HG03575 (cell line): ENCODE results near the gene FGF22.
"Not testable (repeated sequence)": the region's sequence is repeated elsewhere in the genome, so short reads cannot be mapped to it uniquely, and the experiment has no call there.

Source experiments
- ATAC-seq: cut with Tn5 transposase; IDR thresholded peaks from one replicate; pipeline ENCODE4 v1.9.1; 2021; ENCODE audit not compliant: unreplicated experiment, insufficient number of reproducible peaks, low FRiP score; ENCODE audit errors: extremely low read depth

Gene FGF22

DNA sequence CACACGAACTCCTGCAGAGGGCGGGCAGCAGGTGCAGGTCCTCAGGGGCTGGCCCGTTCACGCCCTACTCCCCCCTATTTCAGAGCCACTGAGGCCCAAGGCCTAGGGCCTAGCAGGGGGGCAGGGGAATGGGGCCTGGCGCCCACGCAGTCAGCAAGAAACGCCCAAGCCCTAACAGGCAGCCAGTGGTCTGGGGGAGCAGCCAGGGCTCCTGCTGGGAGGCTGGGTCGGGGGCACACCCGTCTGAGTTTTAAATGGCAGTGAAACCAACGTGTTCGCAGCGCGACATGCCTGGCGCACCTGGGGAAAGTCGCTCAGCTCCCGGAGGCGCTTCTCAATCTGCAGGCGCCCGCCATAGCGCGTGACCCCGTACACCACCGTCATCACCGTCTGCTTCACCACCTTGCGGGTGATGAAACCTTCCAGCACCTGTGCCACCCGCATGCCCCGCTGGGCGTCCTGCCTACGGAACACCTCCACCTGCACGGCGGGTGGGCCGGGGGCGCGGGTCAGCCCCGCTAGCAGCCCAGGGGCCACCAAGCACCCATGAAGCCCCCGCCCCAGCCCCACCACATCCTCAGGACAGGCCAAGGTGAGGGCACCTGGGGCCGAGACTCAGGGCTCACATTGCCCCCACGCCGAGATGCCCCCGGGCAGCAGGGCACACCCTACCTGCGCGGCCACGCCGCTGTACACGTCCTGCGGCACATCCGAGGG lies 20.2 kb upstream of the FGF22 start:
- ATAC-seq = no peak

DNA sequence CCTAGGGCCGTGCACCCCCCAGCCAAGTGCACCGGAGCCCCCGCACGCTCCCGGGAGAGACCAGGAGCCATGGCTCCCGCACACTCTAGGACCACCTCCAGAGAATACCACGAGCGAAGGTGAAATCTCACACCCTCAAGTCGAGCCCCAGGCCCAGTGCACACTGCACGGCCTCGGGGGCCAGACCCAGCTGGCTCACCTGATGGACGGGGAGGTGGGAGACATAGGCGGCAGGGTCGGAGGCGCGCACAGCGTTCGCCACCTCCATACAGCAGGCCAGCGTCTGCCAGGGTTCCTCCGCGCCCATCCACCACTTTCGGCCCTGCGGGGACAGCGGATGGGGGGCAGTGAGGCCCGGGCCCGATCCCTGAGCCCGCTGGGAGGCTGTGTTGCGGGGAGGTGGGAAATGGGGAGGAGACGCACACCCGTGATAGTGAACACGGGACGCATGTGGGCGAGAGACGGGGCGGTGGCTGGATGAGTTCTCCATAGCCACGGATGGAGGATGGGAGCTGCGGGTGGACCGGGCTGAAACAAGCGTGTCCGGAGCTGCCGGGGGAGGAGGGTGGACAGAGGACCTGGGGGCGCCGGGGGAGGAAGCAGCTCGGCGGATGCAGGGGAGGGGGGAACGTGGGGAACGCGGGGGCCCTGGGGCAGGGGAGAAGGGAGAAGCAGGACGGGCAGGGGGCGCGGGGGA lies 19.4 kb upstream of the FGF22 start:
- ATAC-seq = no peak

DNA sequence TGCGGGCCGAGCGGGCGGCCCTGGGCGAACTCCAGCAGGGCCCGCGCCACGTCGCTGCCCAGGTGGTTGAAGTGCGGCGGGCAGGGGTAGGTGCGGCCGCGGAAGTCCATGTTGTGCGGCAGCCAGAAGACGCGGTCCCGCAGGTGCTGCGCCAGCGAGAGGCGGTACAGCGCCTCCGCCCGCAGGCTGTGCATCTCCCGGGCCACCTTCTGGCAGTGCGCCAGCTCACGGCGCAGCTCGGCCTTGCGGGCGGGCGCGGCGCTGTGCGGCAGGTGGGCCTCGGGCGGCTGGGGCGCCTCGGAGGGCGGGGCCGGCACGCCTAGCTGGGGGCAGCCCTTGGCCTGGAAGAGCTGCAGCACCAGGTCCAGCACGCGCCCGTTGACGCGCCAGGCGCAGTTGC lies 18.5 kb upstream of the FGF22 start:
- not testable (repeated sequence) for ATAC-seq

DNA sequence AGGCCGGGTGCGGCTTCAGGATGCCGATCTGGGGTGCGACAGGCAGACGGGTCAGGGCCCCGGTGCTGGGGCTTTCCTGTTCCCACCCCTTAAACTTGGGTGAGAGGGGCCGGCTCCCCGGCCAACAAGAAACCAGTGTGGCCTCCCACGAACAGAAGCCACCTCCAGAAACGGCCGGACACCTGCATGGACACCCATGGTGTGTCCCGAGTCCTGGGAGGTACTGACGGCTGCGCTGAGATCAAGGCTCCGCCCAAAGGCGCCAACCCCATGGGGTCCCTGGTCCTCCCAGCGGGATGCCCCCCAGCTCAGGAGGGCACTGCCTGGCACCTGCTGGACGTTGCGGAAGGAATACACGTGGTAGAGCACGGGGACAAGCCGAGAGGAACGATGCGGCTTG lies 17.9 kb upstream of the FGF22 start:
- ATAC-seq = no peak

DNA sequence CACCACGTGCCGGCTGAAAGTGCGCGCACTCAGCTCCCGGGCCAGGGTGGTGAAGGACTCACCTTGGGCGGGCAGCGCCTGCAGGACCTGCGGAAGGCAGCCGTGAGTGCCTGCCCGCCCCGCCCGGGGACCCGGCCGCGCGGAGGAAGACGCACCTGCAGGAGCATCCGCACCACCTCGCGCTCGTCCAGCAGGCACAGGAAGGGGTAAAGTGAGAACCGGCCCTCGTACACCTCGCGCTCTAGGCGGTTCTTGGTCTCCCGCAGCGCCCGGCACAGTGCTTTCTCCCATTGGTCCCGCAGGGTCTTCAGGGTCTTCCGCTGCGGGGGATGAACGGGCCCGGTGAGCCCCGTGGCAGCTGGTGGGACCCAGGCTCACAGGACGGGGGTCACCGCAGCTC lies 17.0 kb upstream of the FGF22 start:
- ATAC-seq = no peak

DNA sequence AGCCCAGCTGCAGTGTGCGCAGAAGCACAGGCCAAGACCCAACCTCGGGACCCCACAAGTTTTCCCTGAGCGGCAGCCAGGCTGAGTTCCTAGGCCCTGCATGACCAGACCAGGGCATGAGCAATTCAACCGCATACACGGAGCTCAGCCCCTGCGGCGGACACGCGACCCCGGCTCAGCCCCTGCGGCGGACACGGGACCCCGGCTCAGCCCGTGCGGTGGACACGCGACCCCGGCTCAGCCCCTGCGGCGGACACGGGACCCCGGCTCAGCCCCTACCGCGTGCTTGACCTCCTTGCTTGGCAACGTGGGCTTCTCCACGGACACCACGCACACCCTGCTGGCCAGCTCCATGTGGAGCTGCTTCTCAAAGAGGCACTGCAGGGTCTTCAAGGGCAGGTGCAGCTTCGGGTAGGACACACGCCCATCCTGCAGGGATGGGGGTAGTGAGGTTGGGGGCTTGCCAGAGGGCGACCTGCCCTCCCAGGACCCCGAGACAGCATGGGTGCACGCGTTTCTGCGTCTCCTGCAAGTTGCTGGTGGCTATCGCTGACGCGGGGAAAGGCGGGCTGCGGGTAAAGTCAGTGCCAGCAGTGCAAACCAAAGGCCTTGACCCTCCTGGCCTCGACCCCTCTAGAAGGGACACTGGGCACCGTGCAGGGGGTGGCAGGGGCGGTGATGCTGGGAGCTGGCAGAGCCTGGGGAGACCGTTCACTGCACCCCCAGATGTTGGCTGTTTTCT lies 16.3 kb upstream of the FGF22 start:
- no peak for ATAC-seq

DNA sequence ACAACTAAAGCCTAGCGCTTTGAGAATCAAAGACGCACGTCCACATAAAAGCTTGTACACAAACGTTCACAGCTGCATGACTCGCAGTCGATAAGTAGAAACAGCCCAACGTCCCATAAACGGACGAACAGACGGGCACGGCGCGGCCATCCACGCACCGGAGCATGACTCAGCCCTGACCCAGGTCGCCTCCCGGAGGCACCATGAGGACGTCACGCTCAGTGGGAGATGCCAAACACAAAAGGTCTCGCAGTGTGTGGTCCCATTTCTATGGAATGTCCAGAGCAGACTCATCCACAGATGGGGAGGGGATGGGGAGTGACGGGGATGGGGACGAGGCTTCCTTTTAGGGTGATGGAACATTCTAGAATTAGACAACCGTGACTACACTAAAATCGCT lies 15.7 kb upstream of the FGF22 start:
- no peak for ATAC-seq

DNA sequence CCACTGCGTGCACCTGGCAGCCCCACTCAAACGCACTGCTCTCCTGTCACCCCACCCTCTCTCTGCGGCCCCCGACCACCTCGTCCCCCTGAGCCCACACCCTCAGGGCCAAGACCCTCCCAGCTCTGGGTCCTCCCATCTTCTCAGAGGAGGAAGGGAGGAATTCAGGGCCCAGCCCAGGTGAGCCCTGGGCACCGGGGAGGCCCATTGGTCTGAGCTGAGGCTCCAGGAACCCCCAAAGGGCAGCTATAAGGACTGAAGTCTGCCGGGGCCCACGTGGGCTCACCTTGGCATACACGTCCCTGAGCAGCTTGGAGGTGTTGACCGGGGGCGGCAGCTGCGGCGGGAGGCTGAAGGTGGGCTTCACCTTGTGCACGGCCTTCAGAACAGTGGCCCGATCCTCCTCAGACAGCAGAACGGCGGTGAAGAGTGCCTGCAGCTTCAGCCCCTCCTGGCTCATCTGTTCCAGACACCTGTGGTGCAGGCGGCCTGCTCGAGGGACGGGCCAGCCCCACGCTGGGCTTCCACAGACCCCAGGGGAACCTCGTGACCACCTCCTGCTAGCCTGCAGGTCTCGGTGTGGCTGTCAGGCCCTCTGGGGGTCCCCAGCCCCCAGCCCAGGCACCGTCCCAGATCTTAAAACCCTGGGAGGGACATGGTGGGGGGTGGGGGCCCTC lies 15.1 kb upstream of the FGF22 start:
- no peak for ATAC-seq

DNA sequence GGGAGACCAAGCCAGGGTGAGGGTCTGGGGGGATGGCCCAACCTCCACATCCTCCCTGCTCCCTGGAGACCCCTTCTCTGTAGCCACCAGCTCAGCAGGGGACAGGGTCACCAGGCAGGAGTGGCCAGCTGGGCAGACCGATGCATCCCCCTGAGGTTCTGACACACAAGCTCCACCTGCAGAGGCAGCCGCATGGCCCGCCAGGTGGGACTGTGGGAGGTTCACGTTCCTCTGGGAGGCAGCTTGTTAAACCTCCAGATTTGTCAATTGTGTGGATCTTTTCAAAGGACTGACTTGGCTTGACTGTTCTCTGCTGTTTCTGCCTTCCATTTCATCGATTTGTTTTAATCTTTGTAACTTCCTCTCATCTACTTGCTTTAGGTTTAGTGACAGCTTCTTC lies 14.4 kb upstream of the FGF22 start:
- no peak for ATAC-seq

DNA sequence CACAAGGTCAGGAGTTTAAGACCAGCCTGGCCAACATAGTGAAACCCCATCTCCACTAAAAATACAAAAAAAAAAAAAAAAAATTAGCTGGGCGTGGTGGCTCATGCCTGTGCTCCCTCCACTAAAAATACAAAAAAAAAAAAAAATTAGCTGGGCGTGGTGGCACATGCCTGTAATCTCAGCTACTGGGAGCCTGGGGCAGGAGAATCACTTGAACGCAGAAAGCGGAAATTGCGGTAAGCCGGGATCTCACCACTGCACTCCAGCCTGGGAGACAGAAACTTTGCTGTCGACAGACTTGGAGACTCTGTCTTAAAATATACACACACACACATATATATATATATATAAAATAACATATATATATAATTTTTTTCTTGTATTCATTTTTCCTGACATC lies 13.1 kb upstream of the FGF22 start:
- not testable (repeated sequence) for ATAC-seq

DNA sequence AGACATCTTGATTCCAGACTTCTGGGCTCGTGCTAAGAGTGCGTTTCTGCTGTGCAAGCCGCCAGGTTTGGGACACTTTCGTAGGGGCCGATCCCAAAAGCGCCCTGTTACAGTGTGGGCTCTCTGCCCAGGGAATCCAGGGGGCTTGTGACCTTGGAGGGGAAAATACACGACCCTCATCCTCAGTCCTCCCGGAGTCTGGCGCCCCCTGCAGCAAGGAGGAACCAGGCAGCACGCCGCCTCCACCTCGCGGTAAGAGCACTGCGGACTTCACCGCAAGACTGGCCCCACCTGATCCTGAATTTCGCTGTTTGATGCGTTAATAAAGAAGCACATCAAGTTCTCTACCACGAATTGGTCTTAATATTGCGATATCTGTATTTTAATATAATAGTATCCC lies 11.5 kb upstream of the FGF22 start:
- ATAC-seq = no peak

DNA sequence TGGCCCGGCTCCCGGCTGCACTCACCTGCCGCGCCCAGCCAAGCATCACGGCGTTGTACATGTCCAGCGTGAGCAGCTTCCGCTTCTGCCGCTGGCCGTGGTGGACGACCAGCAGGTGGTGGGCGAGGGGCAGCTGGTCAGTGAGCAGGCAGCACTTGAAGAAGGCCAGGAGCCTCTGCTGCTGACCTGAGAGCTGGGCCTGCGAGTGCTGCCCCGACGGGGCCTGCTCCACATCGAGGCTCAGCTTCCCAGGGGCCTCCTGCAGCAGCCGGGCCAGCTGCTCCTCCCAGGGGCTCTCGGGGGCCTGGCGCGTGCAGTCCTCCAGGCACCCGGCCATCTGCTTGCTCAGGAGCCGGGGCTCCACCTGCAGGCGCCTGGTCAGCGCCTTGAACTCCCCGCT lies 10.2 kb upstream of the FGF22 start:
- ATAC-seq = not testable (repeated sequence)

DNA sequence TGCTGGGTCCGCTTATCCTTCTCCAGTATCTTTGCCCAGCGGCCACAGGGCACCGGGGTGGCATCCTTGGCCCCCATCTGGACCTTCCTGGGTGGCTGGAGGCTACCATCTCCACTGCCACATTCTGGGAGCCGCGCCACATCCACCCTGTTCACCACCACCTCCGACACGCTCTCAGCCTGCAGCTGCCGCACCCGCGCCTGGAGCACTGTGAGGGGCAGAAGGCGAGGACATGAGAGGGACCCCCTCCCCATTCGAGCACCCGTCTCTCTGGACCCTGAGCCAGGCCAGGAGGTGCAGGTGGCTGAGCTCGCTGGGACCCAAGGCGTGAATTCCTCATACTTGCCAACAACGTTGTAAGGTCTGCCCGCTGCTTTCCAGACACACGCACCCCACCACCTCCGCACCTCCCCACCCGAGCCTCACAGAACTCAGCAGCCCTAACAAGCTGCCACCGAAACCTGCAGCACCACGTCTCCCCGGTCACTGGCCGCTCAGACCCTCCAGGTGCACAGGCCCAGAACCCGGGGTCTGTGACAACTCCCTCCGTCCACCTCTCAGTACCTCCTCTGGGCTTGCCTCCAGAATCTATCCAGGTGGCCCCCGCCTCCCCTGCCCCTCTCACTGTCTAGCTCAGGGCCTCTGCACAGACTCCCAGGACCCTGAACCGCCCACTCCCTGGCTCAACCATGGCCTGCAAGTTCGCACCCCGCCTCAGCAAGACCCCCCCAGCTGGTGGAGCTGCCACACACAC lies 9.5 kb upstream of the FGF22 start:
- no peak for ATAC-seq

DNA sequence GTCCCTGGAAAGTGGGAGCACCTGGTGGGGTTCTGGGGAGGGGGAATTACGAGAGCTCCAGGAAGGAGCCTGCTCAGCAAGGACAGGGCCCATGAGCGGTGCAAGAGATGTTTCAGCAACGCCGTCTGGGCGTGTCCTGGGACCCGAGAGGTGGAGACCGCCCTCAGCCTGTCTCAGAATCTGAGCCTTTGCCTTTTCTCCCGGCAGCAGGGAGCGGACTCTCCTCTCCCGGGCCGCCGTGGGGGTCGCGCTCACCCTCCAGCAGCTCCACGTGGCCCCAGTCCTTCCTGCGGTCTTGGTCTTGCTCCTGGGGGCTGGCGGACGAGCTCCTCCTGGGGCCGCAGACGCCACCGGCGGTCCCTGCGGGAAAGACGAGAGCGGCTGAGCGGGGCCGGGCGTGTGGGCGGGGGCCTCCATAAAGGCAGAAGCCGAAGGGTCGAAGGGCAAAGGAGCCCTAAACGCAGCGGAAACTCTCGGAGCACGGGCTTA lies 7.1 kb upstream of the FGF22 start:
- no peak for ATAC-seq

DNA sequence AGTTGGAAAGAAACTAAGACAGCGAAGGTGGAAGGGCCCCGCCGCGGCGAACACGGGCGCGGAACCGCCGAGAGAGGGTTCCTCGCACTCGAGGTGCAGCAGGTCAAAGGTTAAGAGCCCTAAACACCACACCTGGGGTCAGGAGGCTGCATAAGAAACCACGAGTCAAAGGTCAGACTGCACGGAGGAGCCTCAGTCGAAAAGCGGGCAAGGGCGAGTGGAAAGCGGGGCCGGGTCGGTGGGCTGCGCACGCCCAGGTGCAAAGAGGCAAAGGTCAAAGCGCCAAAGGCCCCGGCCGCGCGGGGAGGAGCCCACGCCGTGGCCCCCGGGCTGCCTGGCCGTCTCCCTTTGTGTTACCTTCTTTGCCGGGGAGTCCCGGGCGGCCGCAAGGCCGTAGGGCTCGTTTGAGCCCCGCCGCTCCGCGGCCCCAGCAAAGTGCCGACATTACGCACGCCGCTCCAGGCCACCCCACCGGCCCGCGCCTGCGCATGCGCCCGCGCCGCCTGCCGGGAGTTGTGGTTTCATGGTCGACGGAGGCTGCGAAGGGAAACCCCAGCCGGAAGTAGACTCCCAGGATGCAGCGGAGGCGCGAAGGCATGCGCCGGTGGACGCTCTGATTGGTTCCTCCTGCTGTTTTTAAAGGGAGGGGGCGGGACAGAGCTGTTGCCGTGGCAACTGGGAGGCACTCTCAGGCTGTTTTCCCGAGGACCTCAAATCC lies 6.5 kb upstream of the FGF22 start, which contains the start of gene POLRMT:
Gene POLRMT, minus strand, starts transcription at position 470 of the 718 bp plus-strand sequence. Its CDS starts 25 bp downstream, at position 445.
- ATAC-seq = no peak

DNA sequence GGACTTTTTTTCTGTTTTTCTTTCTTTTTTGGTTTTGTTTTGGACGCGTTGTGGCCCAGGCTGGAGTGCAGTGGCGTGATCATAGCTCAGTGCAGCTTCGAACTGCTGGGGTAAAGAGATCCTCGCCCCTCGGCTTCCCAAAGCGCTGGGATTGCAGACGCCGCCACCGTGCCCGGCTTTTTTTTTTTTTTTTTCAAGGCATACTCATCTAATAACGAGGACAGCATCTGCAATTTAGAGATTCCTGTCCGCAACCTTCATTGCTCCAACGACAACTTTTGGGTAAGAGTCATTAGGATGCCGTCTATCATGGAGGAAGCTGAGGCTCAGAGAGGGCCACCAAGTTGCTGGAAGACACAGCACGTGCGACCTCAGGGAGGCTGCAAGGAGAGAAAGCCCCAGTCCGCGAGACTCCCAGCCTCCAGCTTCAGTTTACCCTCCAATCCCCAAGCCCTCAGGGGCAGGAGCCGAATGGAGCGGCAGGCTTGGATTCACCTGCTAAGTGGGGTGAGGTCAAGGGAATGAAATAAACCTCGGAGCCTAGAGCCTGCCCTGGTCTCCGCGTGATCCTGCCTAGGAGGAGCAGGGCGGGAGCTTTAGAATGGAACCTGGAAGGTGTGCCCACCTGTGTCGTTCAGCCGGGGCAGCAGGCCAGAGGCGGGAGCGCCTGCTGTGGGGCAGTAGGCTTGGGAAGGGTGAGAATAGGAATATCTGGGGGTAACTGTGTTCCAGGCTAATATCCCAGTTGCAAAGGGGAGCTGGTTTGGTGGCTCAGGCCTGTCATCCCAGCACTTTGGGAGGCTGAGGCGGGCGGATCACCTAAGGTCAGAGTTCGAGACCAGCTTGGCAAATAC lies 5.7 kb upstream of the FGF22 start:
- no peak for ATAC-seq

DNA sequence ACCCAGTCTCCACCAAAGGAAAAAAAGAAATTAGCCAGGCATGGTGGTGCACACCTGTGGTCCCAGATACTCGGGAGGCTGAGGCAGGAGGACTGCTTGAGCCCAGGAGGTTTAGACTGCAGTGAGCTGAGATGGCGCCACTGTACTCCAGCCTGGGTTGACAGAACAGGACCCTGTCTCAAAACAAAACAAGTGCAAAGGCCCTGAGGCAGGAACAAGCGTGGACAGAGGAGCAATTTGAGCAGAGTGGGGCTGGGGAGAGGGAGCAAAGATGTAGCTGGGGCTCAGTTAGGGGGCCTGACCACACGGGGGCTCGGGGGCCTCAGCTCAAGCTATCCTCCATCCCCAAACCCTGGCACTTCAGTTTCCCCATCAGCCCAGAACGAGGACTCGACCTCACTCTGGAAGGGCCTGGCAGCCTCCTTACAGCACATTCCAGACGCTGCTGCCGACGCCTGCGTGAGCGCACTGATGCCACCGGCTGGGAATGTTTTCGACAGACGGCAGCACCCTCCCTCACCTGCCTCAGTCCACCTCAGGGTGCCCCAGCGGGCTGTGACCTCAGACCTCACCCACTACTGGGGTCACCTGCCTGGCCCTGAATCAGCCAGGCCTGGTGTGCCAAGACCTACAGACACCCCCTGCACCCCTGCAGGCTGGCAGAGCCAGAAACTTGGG lies 4.6 kb upstream of the FGF22 start:
- no peak for ATAC-seq
